Loucy (cell line): ENCODE results near the gene GIGYF2.

ENCODE experiments used
- EZH2phosphoT487 ChIP-seq: fragments of 200-600 bp; IDR thresholded peaks from 2 replicates; pipeline ENCODE4 v1.6.1; 2018; ENCODE audit warnings: antibody characterized with exemption, mild to moderate bottlenecking, moderate library complexity, borderline replicate concordance
- TF ChIP-seq, protein P1 (sequence below): fragments of 200-600 bp; sonication (generic); conservative IDR thresholded peaks from 2 replicates; pipeline ENCODE4 v1.5.1; 2014; ENCODE audit warnings: mild to moderate bottlenecking, antibody characterized with exemption, low read length

DNA sequence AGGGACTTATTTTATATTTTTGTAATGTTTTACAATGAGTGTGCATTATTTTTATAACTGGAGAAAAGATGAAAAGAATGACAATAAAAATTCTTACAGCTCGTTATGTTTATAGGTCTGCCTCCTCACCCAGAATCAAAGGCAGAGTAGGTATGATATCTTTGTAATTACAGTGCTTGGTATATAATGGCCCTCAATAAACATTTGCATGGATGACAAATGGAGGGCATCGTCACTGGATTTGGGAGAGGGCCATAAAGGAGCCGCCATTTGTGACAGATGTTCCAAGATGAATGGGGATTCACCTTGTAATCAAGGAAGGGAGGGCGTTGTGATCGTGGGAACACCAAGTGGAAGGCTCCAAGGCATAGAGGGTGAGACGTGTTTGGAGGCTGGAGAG lies 22.6 kb upstream of the GIGYF2 start:
- TF ChIP-seq, protein P1, sequence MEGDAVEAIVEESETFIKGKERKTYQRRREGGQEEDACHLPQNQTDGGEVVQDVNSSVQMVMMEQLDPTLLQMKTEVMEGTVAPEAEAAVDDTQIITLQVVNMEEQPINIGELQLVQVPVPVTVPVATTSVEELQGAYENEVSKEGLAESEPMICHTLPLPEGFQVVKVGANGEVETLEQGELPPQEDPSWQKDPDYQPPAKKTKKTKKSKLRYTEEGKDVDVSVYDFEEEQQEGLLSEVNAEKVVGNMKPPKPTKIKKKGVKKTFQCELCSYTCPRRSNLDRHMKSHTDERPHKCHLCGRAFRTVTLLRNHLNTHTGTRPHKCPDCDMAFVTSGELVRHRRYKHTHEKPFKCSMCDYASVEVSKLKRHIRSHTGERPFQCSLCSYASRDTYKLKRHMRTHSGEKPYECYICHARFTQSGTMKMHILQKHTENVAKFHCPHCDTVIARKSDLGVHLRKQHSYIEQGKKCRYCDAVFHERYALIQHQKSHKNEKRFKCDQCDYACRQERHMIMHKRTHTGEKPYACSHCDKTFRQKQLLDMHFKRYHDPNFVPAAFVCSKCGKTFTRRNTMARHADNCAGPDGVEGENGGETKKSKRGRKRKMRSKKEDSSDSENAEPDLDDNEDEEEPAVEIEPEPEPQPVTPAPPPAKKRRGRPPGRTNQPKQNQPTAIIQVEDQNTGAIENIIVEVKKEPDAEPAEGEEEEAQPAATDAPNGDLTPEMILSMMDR = no peak
- TF ChIP-seq EZH2phosphoT487 = no peak
